Kidney tubule cell (primary cell): ENCODE measurements around the gene ISG20L2.
"Not testable (repeated sequence)": the region's sequence is repeated elsewhere in the genome, so short reads cannot be mapped to it uniquely, and the experiment has no call there.

Experiments
- DNase-seq: peaks from one replicate; pipeline ENCODE4 v3.0.0-alpha.2; 2018; ENCODE audit warnings: low spot score

Gene ISG20L2, protein sequence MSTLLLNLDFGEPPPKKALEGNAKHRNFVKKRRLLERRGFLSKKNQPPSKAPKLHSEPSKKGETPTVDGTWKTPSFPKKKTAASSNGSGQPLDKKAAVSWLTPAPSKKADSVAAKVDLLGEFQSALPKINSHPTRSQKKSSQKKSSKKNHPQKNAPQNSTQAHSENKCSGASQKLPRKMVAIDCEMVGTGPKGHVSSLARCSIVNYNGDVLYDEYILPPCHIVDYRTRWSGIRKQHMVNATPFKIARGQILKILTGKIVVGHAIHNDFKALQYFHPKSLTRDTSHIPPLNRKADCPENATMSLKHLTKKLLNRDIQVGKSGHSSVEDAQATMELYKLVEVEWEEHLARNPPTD

DNA sequence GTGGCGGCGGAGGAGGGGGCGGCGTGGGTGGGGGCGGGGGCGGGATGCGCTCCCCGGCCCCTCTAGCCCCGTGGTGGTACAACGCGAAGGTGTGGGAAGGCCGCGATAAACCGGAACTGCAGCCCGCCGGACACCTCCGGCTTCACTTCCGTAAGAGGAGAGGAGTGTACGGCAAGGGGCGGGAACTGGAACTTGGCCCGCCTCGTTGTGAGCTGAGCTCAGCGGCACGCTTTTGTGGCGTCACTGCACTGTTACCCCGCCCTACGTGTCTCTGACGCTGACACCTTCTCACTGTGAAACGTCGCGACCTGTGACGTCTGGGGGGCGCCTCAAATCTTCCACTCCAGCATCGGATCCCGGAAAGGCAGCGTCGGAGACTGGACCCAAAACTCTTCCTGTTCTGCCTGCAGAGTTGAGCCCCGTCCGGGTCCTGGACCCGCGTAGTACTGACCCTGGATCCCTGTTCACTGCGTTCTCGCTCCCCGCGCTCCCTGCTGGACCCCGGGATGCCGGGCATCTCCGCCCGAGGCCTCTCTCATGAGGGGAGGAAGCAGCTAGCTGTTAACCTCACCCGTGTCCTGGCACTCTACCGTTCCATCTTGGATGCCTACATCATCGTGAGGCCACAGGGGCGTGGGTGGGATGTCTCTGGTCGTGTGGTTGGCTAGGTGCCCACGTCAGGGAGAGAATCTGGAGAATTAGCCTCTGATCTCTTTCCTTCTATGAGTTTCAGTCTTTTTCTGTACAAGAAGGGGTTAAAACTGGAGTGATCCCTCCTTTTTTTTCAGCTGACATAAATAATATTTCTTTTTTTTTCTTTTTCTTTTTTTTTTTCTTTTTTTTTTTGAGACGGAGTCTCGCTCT is at the start of gene ISG20L2:
Gene ISG20L2 (minus strand): TSS at position 168 of the 864 bp plus-strand sequence. CDS start 1,114 bp downstream, outside the sequence.
- peak; percentile 97 for DNase-seq

DNA sequence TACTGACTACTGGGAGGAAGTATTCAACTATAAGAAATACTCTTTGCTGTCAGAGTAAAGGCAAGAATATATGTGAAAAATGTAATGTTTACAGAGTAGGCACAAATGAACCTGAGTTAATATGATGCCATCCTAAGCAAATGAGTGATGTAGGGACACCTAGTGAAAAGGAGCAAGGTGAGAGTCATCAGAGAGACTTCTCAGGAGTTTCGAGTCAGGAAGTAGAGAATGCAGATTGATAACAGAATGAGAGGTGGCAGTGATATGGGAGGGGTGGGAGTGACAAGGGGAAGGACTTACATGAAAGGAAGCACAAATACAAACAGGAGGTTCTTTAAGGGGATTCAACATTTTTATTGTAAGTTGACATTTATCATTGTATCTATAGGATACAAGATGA is 49.0 kb upstream of the ISG20L2 start:
- DNase-seq: no peak

DNA sequence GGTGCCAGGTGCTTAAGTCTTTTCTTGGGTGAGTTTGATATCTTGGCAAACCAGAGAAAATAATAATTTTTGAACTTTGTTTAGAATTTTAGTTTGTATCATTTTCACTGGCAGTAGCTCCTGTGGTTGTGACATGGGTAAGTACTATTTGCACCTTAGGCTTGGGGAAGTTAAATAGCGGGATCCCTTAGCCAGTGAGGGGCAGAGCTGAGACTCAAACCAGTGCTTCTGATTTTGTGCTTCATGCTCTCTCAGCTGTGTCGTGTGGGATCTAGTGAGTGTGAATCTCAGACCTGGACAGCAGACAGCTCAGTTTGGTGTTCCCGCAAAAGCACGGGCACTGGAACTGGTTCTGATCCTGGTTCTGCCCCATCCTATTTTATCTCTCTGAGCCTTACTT is 48.4 kb upstream of the ISG20L2 start:
- DNase-seq: no peak

DNA sequence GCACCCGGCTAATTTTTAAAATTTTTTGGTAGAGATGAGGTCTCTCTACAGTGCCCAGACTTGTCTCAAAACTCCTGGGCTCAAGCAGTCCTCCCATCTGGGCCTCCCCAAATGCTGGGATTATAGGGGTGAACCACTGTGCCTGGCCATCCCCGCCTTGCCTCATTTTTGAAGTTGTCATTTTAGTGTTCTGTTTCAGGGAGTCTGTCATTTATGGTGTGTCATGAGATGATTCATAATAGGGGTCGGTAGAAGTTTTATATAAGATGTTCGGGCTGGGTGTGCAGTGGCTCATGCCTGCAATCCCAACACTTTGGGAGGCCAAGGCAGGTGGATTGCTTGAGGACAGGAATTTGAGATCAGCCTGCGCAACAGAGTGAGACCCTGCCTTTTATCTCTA is 47.2 kb upstream of the ISG20L2 start:
- DNase-seq: no peak

DNA sequence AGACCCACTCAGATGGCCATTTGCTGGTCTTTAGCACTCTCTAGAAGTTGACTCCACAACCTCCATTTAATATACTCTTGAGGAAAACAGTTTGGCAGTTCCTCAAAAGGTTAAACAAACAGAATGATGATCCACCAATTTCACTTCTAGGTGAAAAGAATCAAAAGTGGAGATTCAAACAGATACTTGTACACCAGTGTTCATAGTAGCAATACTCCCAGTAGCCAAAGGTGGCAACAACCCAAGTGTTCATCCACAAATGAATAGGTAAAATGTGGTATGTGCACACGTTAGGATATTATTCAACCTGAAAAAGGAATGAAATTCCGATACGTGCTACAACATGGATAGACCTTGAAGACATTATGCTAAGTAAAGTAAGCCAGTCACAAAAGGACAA is 45.0 kb upstream of the ISG20L2 start:
- DNase-seq: no peak

DNA sequence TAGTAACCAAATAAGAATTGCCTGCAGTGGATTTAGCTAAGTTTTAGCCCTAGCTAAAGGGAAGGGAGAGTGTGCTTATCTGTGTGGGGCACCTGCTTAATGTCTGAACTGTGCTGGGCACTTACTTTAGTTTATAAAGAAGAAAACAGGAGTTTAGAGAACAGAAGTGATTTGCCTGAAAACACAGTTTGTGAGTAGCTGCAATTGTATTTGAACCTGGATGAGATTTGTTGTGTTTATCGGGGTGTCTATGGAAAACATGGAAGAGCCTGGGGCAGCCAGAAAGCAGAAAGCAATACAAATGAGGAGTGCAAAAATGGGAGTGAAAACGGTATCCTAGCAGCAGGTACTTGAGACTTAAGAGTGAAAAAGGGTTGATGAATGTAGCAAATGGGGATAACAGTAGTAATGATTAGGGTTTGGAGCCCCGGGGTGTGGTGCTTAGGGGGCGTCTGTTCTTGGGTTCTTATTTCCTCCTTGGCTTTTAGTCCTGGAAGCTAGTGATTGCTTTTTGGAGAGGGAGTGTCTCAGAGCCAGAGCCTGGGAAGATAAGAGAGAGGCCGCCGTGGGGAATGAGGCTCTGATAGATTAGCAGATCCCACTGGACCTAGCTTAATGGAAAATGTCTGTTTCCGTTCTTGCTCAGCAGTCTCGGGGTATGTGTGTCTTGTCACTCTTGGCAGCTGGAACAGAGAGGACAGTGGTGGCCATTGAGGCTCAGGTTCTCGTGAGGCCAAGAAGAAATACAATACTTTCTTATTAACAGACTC is 44.3 kb upstream of the ISG20L2 start:
- DNase-seq: no peak

DNA sequence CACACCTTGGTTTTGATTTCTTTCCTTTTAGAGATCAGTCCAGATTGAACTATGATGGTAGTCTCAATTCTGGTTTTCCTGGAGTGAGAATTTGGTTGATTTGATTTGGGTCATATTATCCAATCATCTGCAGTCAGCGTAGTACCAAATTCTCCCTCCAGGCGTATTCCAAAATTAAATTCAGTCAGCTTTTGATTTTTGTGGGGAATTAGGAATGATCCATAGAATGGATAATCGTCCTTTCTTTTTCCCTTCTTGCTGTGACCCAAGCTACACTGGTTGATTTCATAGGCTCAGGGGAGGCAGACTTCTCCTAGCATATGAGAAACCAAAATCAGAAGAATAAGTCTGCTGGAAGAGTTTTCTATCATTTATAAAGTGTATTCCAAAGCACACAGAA is 43.7 kb upstream of the ISG20L2 start:
- DNase-seq: no peak

DNA sequence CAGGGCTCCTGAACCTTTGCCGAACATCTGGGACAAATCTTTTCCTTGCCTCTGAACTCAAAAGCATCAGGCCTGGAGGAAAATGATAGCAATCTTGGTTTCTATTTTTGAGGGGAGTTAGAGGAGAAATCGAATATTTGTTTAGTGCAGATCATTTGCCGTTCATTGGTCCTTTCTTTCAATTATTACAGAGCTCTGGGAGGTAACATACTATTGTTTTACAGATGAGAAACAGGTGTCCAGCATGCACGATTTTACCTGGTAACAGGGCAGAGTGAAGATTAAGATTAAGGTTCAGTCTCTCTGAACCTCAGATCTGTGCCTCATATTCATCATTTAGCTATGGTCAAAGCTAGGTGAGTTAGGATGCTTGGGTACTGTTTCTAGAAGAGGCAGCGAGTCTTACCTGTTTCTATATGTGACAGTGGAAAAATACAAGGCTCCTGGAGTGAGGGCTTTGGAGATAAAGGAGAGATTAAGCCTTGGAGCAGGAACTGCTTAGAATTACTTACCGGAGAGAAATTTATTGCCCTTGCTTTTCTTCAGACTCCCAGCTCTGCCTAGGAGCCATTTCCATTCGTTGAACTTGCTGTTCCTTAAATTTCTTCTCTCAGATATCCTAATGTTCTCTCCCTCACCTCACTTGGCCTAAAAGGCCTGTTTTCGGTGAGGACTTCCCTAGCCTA is 40.2 kb upstream of the ISG20L2 start:
- no peak for DNase-seq

- DNase-seq: no peak
These were observed 39.5 kb upstream of the ISG20L2 start for GRCh38 chr1:156767879-156768604.

DNA sequence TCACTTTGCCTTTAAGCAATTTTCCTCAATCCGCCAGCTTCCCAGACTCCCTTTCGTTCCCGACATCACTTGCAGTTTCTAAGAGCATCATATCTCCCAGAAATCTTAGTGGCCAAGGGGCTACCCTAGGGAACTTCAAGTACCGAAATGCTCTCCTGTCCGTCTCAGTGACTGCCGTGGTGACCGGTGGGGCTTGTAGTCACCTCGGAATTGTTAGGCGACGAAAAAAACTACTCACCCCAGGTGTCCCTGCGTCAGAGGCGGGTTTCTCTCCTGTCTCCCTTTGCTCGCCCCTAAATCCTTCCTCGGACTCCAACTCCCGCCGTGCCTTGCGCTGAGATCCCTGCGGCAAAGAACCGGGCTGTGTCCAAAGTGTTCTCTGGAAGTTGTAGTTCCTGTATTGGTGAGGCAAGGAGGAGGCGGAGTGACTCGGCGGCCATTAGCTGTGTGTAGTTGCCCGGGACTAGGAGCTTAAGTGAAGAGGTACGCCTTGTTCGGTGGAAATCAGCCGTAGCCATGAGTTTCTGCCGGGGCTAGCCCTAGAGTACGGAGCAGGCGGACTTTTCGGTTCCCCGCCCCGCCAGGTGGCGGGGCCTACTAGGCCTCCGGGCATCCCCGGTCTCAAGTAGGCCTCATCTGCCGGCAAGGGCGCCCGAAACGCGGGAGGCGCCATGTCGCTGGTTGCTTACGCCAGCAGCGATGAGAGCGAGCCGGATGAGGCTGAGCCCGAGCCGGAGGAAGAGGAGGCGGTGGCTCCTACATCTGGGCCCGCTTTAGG is 38.7 kb upstream of the ISG20L2 start, which contains the start of gene PRCC:
Gene PRCC (plus strand): TSS at position 435 of the 778 bp plus-strand sequence. CDS start 237 bp downstream, at position 672.
- peak; percentile 100 for DNase-seq

DNA sequence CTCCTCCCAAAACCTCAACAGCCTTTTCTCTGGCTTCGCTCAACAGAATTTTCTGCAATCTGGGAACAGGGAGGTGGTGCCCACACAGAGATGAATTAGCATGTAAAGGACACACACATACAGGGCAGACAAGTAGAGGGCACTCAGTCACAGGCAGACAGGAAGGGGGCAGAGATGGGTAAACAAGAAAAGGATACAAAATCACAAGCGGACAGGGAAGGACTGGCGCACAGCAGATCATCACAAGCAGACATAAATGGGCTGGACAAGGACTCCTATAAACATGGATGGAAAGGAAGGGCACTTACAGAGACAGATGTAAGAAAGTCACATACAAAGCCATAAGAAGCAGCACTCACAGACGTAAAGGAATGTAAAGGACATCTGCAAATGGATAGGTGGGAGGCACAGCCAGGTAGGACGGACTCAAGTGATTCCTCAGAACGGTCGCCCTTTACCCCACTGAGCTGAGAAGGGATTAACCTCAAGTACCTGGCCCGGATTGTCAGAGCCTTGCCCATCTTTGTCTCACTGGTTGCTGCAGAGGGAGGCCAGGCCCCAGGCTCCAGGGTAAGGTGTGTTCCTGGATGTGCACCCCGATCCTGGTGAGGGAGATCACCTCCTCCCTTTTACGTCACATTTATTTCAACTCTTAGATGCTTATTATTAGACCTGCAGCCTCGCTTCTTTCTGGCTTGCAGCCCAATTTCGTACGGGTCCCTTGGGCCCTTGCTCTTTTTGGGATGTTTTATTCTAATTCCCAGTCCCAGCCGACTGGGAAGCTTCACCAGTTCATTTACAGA is 37.9 kb upstream of the ISG20L2 start:
- peak; percentile 30 for DNase-seq

DNA sequence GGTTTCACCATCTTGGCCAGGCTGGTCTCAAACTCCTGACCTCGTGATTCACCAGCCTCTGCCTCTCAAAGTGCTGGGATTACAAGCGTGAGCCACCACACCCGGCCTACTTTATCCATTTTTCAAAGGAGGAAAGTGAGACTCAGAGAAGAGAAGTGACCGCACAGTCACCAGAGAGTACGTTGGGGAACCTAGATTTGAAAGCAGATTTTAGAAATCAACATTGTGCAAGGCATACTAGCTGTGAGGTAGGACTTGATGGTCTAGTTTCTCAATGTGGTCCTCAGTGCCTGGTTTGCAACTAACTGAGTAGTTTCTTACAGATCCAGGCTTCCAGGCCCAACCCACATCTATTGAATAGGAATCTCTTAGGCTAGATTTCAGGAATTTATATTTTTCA is 37.1 kb upstream of the ISG20L2 start:
- no peak for DNase-seq

GRCh38 chr1:156765136-156765535 is 36.6 kb upstream of the ISG20L2 start:
- DNase-seq: not testable (repeated sequence)

GRCh38 chr1:156760796-156761104 is 32.2 kb upstream of the ISG20L2 start:
- no peak for DNase-seq

DNA sequence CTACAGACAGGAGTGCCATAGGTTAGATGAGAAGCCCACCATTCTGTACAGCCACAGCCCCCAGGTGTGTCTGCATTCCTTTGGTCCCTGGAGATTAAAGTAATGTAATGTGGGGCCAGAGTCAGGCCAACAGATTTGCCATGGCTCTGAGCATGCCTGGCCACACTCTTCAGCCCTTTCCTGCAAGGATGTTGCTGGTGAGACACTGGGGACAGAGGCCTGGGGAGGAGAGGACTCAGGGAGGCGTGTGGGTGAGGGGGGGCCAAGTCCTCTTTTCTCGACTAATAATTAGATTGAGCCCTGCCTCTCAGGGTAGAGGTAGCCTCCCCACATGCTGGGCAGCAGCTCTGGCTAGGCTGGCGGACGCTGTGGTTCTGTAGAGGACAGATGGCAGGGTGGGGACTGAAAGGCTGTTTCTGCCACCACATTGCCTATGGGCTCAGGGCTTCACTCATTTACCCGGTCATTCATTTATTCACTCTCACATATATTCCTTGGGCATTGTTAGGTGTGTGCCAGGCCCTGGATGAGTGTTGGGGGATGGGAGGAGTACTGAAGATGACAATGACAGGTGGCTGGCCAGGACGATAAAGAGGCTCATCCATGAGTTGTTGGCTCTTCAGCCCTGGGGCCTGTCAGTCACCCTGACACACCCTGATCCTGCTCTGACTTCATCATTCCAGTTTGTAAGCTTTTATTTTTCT is 31.7 kb upstream of the ISG20L2 start:
- no peak for DNase-seq

GRCh38 chr1:156757572-156758253 is 29.1 kb upstream of the ISG20L2 start:
- DNase-seq: not testable (repeated sequence)

- no peak for DNase-seq
These were observed 27.8 kb upstream of the ISG20L2 start for GRCh38 chr1:156756355-156756754.

- DNase-seq: no peak
These were observed 27.0 kb upstream of the ISG20L2 start for GRCh38 chr1:156755527-156755950.
